HepG2 (cell line): Measurements from ENCODE around the gene ADAMTS2. TPM values are rescaled to one million over a fixed set of nuclear protein-coding genes. Genes with fewer than 3 reads are reported as not detected.

Source experiments
- ATAC-seq: fragments of 200-7000 bp; cut with Tn5 transposase; 3 replicates; pipeline ENCODE4 v1.9.1; 2020; ENCODE audit warnings: mild to moderate bottlenecking, moderate library complexity
- BruUV-seq: library from RNA; stranded (reverse); fragments of 400-500 nt; replicated peaks from 2 replicates; lab custom pipeline; 2021; lab: Mats Ljungman, UMichigan
- CTCF ChIA-PET: fragments of 300-600 bp; formaldehyde crosslinking; extraction: SDS; loops from one replicate; lab custom pipeline; 2021; ENCODE audit warnings: low total read pairs, inconsistent platforms, low intra/inter-chr PET ratio; lab: Yijun Ruan, JAX
- POLR2A ChIA-PET: fragments of 350-600 bp; sonication (Branson Sonifier 250); formaldehyde crosslinking; loops from one replicate; lab custom pipeline; 2020; ENCODE audit warnings: antibody characterized with exemption, inconsistent platforms; lab: Yijun Ruan, JAX
- DNase-seq: peaks from one replicate; pipeline ENCODE4 v3.0.0-alpha.2; 2015; ENCODE audit warnings: low spot score
- FAIRE-seq: peaks from 3 replicates; lab custom pipeline; 2011; peaks lifted over from hg19 to GRCh38; lab: Jason Lieb, UNC
- H2AFZ ChIP-seq: one replicate; pipeline ENCODE4 v1.6.1; 2011; ENCODE audit warnings: low read length, inconsistent platforms
- H3K27ac ChIP-seq: fragments of 300-600 bp; 3 replicates; pipeline ENCODE4 v1.8.0; 2011; ENCODE audit warnings: mixed run types, mild to moderate bottlenecking, mixed read lengths, low read length, inconsistent platforms; ENCODE audit not compliant: insufficient read depth; ENCODE audit errors: extremely low read length
- H3K27me3 ChIP-seq, 2 experiments: fragments of 200-600 bp in 1 of 2; 2 replicates in 1 of 2; 3 replicates in 1 of 2; pipeline versions ENCODE4 v1.6.0 to v1.8.0; 2011; ENCODE audit warnings: low read length in 2 of 2, mild to moderate bottlenecking in 2 of 2, moderate library complexity in 2 of 2, inconsistent platforms in 1 of 2; ENCODE audit not compliant: insufficient read depth in 2 of 2, control insufficient read depth in 1 of 2
- H3K36me3 ChIP-seq, 2 experiments: fragments of 200-600 bp in 1 of 2; replicated peaks in 1 of 2; 2 replicates in 1 of 2; 3 replicates in 1 of 2; pipeline versions ENCODE4 v1.5.1 to v1.8.0; 2011; ENCODE audit warnings: low read length in 2 of 2, inconsistent platforms in 1 of 2; ENCODE audit not compliant: insufficient read depth in 2 of 2, control insufficient read depth in 1 of 2
- H3K4me1 ChIP-seq: 2 replicates; pipeline ENCODE4 v1.5.1; 2012; ENCODE audit warnings: low read length, inconsistent platforms; ENCODE audit not compliant: insufficient read depth
- H3K4me2 ChIP-seq: 2 replicates; pipeline ENCODE4 v1.6.0; 2011; ENCODE audit warnings: low read depth, low read length, inconsistent platforms
- H3K4me3 ChIP-seq, 3 experiments: fragments of 200-600 bp in 1 of 3; sonication (generic), shearing (Covaris generic) in 1 of 3; replicated peaks in 1 of 3; 2 replicates each; pipeline ENCODE4 v1.5.1; 2011 to 2016; ENCODE audit warnings: low read length in 3 of 3, inconsistent platforms in 2 of 3, low read depth in 2 of 3, mild to moderate bottlenecking in 2 of 3, control low read depth in 1 of 3, mixed read lengths in 1 of 3; ENCODE audit not compliant: insufficient read depth in 1 of 3
- H3K79me2 ChIP-seq: one replicate; pipeline ENCODE4 v1.6.1; 2011; ENCODE audit warnings: low read length, inconsistent platforms; ENCODE audit not compliant: insufficient read depth
- H3K9ac ChIP-seq: 2 replicates; pipeline ENCODE4 v1.6.0; 2011; ENCODE audit warnings: mild to moderate bottlenecking, low read depth, low read length, inconsistent platforms; ENCODE audit not compliant: insufficient read depth
- H3K9me3 ChIP-seq: 2 replicates; pipeline ENCODE4 v1.5.1; 2012; ENCODE audit warnings: mild to moderate bottlenecking, low read length
- H4K20me1 ChIP-seq: 2 replicates; pipeline ENCODE4 v1.6.0; 2011; ENCODE audit warnings: inconsistent platforms, mild to moderate bottlenecking, low read length, moderate library complexity; ENCODE audit not compliant: insufficient read depth
- CTCF ChIP-seq: sonication (generic); formaldehyde crosslinking; IDR thresholded peaks from 2 replicates; pipeline ENCODE4 v1.5.0; 2020; ENCODE audit warnings: mild to moderate bottlenecking, missing genetic modification reagents, moderate library complexity
- PCBP2 ChIP-seq: fragments of 200-400 bp; formaldehyde crosslinking; optimal IDR thresholded peaks from 2 replicates; pipeline ENCODE3; 2018; ENCODE audit warnings: low read length, low read depth; ENCODE audit not compliant: poor library complexity, severe bottlenecking
- STAG1 ChIP-seq: sonication (generic); formaldehyde crosslinking; IDR thresholded peaks from 2 replicates; pipeline ENCODE4 v1.4.0; 2020; ENCODE audit warnings: missing genetic modification reagents
- whole genome bisulfite sequencing: methylation state at CpG from one replicate; pipeline ENCODE4 v1.1.6; 2017; ENCODE audit warnings: low lambda C conversion rate; 5-methylcytosine and 5-hydroxymethylcytosine counted together
- in situ Hi-C: cut with HindIII; loops from 2 replicates; pipeline ENCODE4 v1.10.0; 2017; ENCODE audit warnings: low pct_unique_long_range_greater_than_20kb; ENCODE audit not compliant: extremely low pct_ligation_motif_present
- intact Hi-C: fragments of 100-400 bp; cut with micrococcal nuclease; formaldehyde crosslinking; loops from one replicate; pipeline ENCODE4 v1.10.0; 2022; ENCODE audit not compliant: unreplicated experiment
- polyA plus RNA-seq, 8 experiments: library from polyadenylated mRNA; depleted of rRNA in 3 of 8; stranded (reverse) in 7 of 8; unstranded in 1 of 8; fragments of >200 nt; fragmentation: Illumina TruSeq in 4 of 8; extraction: Trizol in 4 of 8; gene quantifications; 2 replicates each; pipeline versions ENCODE4 v1.2.1 to v1.2.3, GENCODE V29; 2011 to 2016; ENCODE audit warnings: low read depth in 4 of 8, missing spikeins in 1 of 8, mixed read lengths in 1 of 8; ENCODE audit not compliant: insufficient read depth in 1 of 8
- total RNA-seq, 5 experiments: library from RNA; depleted of rRNA; stranded (reverse); fragments of >200 nt; fragmentation: Illumina TruSeq; extraction: Trizol; gene quantifications; 2 replicates each; pipeline ENCODE4 v1.2.3, GENCODE V29; 2016; ENCODE audit warnings: low read depth in 1 of 5
- TF ChIP-seq, protein P1 (sequence below): IDR thresholded peaks from 2 replicates; pipeline ENCODE4 v1.6.1; 2012; ENCODE audit warnings: inconsistent platforms

ADAMTS2 gene
- total and polyA plus RNA-seq, 2 of the 13 experiments (the other 11 are each of a cell fraction or from before 2014, with no cell fraction given) = 0.24 to 3.5 TPM

DNA sequence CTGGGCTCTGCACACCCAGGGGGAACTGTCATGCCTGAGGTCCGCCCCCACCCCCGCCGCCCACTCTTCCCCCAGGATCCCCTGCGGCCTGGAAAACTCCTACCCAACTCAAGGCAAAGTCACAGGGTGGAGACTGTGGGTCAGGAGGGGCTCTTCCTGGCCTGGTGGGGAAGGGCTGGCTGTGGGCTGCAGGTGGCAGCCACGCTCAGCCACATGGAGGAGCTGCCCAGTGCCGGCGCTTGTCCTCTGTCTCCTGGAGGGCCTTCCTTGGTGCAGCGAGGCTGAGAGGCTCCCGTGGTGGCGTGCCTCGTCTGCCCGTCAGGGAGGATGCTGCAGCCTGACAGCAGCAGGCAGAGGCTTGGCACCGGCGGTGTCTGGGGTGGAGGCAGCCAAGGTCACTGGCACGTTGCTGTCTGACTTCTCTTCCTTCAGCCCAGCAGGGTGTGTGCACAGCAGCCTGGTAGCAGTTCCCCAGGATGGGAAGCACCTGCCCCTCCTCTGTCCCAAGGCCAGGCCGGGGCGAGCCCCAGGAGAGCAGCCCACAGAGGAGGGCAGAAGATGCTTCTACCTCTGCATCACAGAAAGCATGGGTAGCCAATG, 78.1 kb downstream of the ADAMTS2 start:
- DNase-seq (no peak), FAIRE-seq (no peak), ATAC-seq (no peak)
- Histone ChIP-seq H3K27me3 (no peaks in the 10 kb centered on the region; a peak in 1 of 5 replicates), H3K79me2 (no peaks in the 10 kb centered on the region), H3K36me3 (no peaks in the 10 kb centered on the region), H3K9me3 (no peaks in the 10 kb centered on the region), H2AFZ (no peak overlapping the region), H3K9ac (no peak overlapping the region), H3K27ac (no peak overlapping the region), H3K4me3 (no peak overlapping the region), H4K20me1 (no peaks in the 10 kb centered on the region), H3K4me1 (peaks cover 60% of the 10 kb centered on the region), H3K4me2 (no peak overlapping the region)
- WGBS = 83% methylated on average over 4 of the region's 17 CpGs
- intact Hi-C loops (loop anchor here (10.0 kb wide), 1 partner anchor 102 kb away; no protein-coding TSS in a partner anchor), in situ Hi-C loops (no loop called here)
- ChIA-PET POLR2A (no interaction called here), CTCF (no interaction called here)
- no TSS peak for BruUV-seq
- TF ChIP-seq PCBP2 (no peak), CTCF (peak; percentile 34), STAG1 (CRISPR knock-in tag) (peak; percentile 14; the same call in 1 of the 2 replicates)
- TF ChIP-seq, protein P1, sequence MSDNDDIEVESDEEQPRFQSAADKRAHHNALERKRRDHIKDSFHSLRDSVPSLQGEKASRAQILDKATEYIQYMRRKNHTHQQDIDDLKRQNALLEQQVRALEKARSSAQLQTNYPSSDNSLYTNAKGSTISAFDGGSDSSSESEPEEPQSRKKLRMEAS = 0 out of 2 replicates have a peak, but pooled peaks have one; percentile 11
